Loucy (cell line): ENCODE data around the gene KCNQ2.

ENCODE experiments used
- H2AFZ ChIP-seq: fragments of 200-600 bp; sonication (generic); 2 replicates; pipeline ENCODE4 v1.6.0; 2016; ENCODE audit warnings: antibody characterized with exemption, mild to moderate bottlenecking, low read length, moderate library complexity
- H3F3A ChIP-seq: fragments of 200-600 bp; 2 replicates; pipeline ENCODE4 v1.6.0; 2016; ENCODE audit warnings: antibody characterized with exemption, low read depth, mild to moderate bottlenecking
- H3K27me3 ChIP-seq: fragments of 200-600 bp; sonication (generic); 2 replicates; pipeline ENCODE4 v1.6.1; 2014; ENCODE audit warnings: low read length, mild to moderate bottlenecking; ENCODE audit not compliant: insufficient read depth, poor library complexity, severe bottlenecking
- H3K36me3 ChIP-seq: fragments of 200-600 bp; sonication (generic); 2 replicates; pipeline ENCODE4 v1.6.1; 2016; ENCODE audit warnings: low read length; ENCODE audit not compliant: insufficient read depth
- H3K4me1 ChIP-seq: fragments of 200-600 bp; sonication (generic); 2 replicates; pipeline ENCODE4 v1.5.1; 2014; ENCODE audit warnings: low read length, mild to moderate bottlenecking; ENCODE audit not compliant: insufficient read depth, poor library complexity, severe bottlenecking
- H3K4me2 ChIP-seq: fragments of 200-600 bp; sonication (generic); 2 replicates; pipeline ENCODE4 v1.6.0; 2014; ENCODE audit warnings: antibody characterized with exemption, low read length, low read depth, mild to moderate bottlenecking; ENCODE audit not compliant: poor library complexity, severe bottlenecking
- H3K4me3 ChIP-seq: fragments of 200-600 bp; sonication (generic); 2 replicates; pipeline ENCODE4 v1.5.1; 2014; ENCODE audit warnings: low read length, mild to moderate bottlenecking, mixed read lengths; ENCODE audit not compliant: poor library complexity, severe bottlenecking
- H3K79me2 ChIP-seq: fragments of 200-600 bp; sonication (generic); 2 replicates; pipeline ENCODE4 v1.6.1; 2014; ENCODE audit warnings: low read length; ENCODE audit not compliant: insufficient read depth
- H3K9ac ChIP-seq: fragments of 200-600 bp; sonication (generic); 2 replicates; pipeline ENCODE4 v1.6.0; 2014; ENCODE audit warnings: mild to moderate bottlenecking, low read depth, low read length, moderate library complexity; ENCODE audit not compliant: poor library complexity, severe bottlenecking
- H3K9me2 ChIP-seq: fragments of 200-600 bp; sonication (generic); replicated peaks from 2 replicates; pipeline ENCODE4 v1.6.1; 2016; ENCODE audit warnings: low read depth, low read length, mixed read lengths
- H3K9me3 ChIP-seq: fragments of 200-600 bp; sonication (generic); 2 replicates; pipeline ENCODE4 v1.6.1; 2014; ENCODE audit warnings: mild to moderate bottlenecking, antibody characterized with exemption, low read length, low read depth; ENCODE audit not compliant: insufficient read depth
- H4K20me1 ChIP-seq: fragments of 200-600 bp; sonication (generic); 2 replicates; pipeline ENCODE4 v1.6.0; 2014; ENCODE audit warnings: antibody characterized with exemption, low read length, mild to moderate bottlenecking; ENCODE audit not compliant: insufficient read depth, poor library complexity, severe bottlenecking
- CTCF ChIP-seq: fragments of 200-600 bp; sonication (generic); conservative IDR thresholded peaks from 2 replicates; pipeline ENCODE4 v1.5.1; 2014; ENCODE audit warnings: mild to moderate bottlenecking, antibody characterized with exemption, low read length
- EZH2phosphoT487 ChIP-seq: fragments of 200-600 bp; IDR thresholded peaks from 2 replicates; pipeline ENCODE4 v1.6.1; 2018; ENCODE audit warnings: antibody characterized with exemption, mild to moderate bottlenecking, moderate library complexity, borderline replicate concordance

Gene KCNQ2

DNA sequence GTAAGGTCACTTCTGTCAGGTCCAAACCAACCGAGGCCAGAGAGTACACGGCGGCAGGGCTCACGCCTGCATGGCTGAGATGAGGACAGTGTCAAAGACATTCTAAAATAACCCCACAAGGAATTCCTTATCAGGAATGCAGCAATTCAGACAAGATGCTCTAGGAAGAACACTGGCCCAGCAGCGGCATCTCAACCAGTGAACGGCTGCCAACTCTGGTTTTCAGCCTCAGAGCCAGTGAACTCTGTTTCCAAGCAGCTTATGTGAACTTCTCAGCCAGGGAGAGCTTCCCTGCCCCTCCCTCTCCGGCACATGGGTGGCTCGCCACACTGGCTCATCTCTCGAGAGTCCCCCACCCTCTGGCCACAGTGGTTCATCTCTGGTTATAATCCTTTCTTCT lies 36.9 kb downstream of the KCNQ2 start:
- no peaks in the 10 kb centered on the region for H4K20me1 ChIP-seq
- H3F3A ChIP-seq: no peaks in the 10 kb centered on the region
- peaks cover 7% of the 10 kb centered on the region for H3K4me1 ChIP-seq
- no peak for TF ChIP-seq CTCF
- no peak overlapping the region for H2AFZ ChIP-seq
- H3K9ac ChIP-seq: no peak overlapping the region
- H3K79me2 ChIP-seq: no peaks in the 10 kb centered on the region
- H3K9me3 ChIP-seq: no peaks in the 10 kb centered on the region
- H3K4me3 ChIP-seq: no peak overlapping the region
- H3K27me3 ChIP-seq: no peaks in the 10 kb centered on the region
- H3K4me2 ChIP-seq: no peak overlapping the region
- H3K9me2 ChIP-seq: no peaks in the 10 kb centered on the region
- H3K36me3 ChIP-seq: no peaks in the 10 kb centered on the region

DNA sequence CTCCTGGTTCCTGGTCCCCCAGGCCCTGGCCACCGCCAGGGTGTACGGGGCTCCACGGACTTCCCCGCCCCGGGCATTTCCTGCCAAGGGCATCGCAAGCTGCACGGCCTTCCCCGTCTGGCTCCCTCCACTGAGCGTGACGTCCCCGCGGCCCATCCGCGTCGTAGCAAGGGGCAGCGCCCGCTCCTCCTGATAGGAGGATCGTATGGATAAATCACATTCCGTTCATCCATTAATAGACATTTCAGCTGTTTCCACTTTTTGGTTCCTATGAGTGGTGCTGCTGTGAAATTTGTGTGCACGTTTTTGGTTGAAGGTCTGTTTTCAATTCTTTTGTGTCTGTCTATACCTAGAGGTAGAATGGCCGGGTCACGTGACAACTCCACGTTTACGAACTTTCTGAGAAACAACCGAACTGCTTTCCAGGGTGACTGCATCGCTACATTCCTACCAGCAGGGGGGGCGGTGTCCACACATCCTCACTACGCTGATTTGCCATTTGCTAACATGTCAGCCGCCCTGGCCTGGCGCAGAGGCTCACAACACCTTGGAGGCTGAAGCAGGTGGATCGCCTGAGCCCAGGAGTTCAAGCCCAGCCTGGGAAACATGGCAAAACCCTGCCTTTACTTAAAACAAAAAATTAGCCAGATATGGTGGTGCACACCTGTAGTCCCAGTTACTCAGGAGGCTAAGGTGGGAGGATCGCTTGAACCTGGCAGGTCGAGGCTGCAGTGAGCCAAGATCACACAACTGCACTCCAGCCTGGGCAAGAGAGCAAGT lies 37.7 kb downstream of the KCNQ2 start:
- Histone ChIP-seq H3K4me3 (no peak overlapping the region), H3K9me2 (no peaks in the 10 kb centered on the region), H3K79me2 (no peaks in the 10 kb centered on the region), H3K36me3 (no peaks in the 10 kb centered on the region), H4K20me1 (no peaks in the 10 kb centered on the region), H3K9ac (no peak overlapping the region), H3K9me3 (no peaks in the 10 kb centered on the region), H2AFZ (no peak overlapping the region), H3K27me3 (no peaks in the 10 kb centered on the region), H3K4me2 (no peak overlapping the region), H3F3A (no peaks in the 10 kb centered on the region), H3K4me1 (peaks cover 7% of the 10 kb centered on the region)
- TF ChIP-seq CTCF: peak; percentile 97
- TF ChIP-seq EZH2phosphoT487: no peak

DNA sequence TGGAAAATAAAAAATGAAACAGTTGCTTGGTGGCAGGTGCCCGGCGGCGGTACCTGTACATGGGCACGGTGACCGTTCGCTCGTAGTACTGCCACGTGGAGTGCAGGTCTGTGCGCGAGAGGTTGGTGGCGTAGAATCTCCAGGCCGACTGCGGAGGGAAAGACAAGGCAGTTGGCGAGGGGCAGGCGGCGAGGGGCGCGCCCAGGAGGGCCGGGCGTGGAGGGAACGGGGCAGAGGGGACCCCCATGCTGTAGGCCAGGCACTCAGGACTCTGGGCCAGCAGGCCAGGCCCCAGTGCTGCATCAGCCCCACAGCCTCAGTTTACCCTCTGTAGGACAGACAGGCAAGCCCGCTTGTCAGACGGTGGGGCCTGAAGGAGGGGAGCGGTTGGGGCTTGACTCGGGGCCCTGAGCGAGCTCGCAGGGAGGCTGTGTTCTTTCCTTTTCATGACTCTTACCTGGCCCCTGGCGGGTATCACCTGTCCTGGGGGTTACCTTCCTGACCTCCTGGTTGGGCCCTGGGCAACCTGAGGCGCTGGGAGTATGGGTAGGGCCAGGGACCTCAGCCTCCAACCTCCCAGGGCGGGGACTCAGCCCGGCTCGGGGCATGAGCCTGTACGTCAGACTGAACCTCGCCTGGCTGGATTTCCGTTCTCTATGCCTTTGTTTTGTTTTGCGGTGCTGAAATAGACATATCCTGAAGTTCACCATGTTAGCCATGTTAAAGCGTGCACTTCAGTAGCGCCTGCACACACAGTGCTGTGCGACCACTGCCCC lies 38.5 kb downstream of the KCNQ2 start:
- Histone ChIP-seq H2AFZ (no peak overlapping the region), H3K4me1 (peaks cover 7% of the 10 kb centered on the region), H3K9ac (no peak overlapping the region), H3K9me2 (no peaks in the 10 kb centered on the region), H3K36me3 (no peaks in the 10 kb centered on the region), H3K4me2 (no peak overlapping the region), H3K9me3 (no peaks in the 10 kb centered on the region), H4K20me1 (no peaks in the 10 kb centered on the region), H3K79me2 (no peaks in the 10 kb centered on the region), H3K4me3 (no peak overlapping the region), H3F3A (no peaks in the 10 kb centered on the region), H3K27me3 (no peaks in the 10 kb centered on the region)
- TF ChIP-seq CTCF (no peak), EZH2phosphoT487 (no peak)
